Measurements from ENCODE around the gene ISM1. TPM values are rescaled to one million over a fixed set of nuclear protein-coding genes. Genes with fewer than 3 reads are reported as not detected.

The ISM1 gene
- total and polyA plus RNA-seq, 2 of the 13 experiments (the other 11 are each of a cell fraction or from before 2014, with no cell fraction given) = 0.40 to 1.4 TPM

- TF ChIP-seq KIAA2018 (CRISPR knock-in tag; IDR thresholded peaks at IDR 0.05; ENCODE audit: borderline replicate concordance) = no peak
- TF ChIP-seq BCL6 (CRISPR knock-in tag; IDR thresholded peaks at IDR 0.05) = 0 out of 2 replicates have a peak, but pooled peaks have one; percentile 52
- TF ChIP-seq ZNF749 (CRISPR knock-in tag; IDR thresholded peaks at IDR 0.05; ENCODE audit: borderline replicate concordance) = peak; percentile 95
- peak; percentile 77; the same call in 1 of the 2 replicates for TF ChIP-seq SNAI1 (CRISPR knock-in tag; IDR thresholded peaks at IDR 0.05; ENCODE audit: borderline replicate concordance)
- peak; percentile 75 for TF ChIP-seq ZBTB14 (CRISPR knock-in tag; IDR thresholded peaks at IDR 0.05)
- peak; percentile 78; the same call in 1 of the 2 replicates for TF ChIP-seq ZNF598 (CRISPR knock-in tag; IDR thresholded peaks at IDR 0.05; ENCODE audit: borderline replicate concordance)
- no peak for TF ChIP-seq PTBP1 (IDR thresholded peaks at IDR 0.05; ENCODE audit: low read depth, low read length, poor library complexity, severe bottlenecking)
- peak; percentile 89; the same call in 1 of the 2 replicates for TF ChIP-seq ZNF761 (CRISPR knock-in tag; conservative IDR thresholded peaks at IDR 0.05)
- no peak; the same call in 1 of the 2 replicates for TF ChIP-seq POLR2G (IDR thresholded peaks at IDR 0.05; ENCODE audit: low read depth, low read length)
- TF ChIP-seq CBX1 (IDR thresholded peaks at IDR 0.05; ENCODE audit: low read depth) = no peak
- TF ChIP-seq PRDM4 (CRISPR knock-in tag; IDR thresholded peaks at IDR 0.05; ENCODE audit: borderline replicate concordance) = no peak
- TF ChIP-seq KLF15 (CRISPR knock-in tag; IDR thresholded peaks at IDR 0.05; ENCODE audit: borderline replicate concordance) = peak; percentile 95
- no peak for TF ChIP-seq ZNF292 (CRISPR knock-in tag; IDR thresholded peaks at IDR 0.05; ENCODE audit: borderline replicate concordance, low read depth)
- no peak for TF ChIP-seq HDAC6 (IDR thresholded peaks at IDR 0.05; ENCODE audit: low read depth, low read length)
- peak; percentile 59; the same call in 1 of the 2 replicates for TF ChIP-seq HNRNPL (IDR thresholded peaks at IDR 0.05; ENCODE audit: low read depth, low read length)
- peak; percentile 80 for TF ChIP-seq SALL1 (CRISPR knock-in tag; IDR thresholded peaks at IDR 0.05)
- TF ChIP-seq HNRNPK (IDR thresholded peaks at IDR 0.05; ENCODE audit: low read depth, low read length, poor library complexity, severe bottlenecking) = no peak
Observed at GRCh38 chr20:13220194-13220903, 725 bp upstream of the ISM1 start (continued).

Measured in HepG2 (cell line).